Smooth muscle cell (in vitro differentiated cells): ENCODE data around the gene INPP4B. TPM values are rescaled to one million over a fixed set of nuclear protein-coding genes. Genes with fewer than 3 reads are reported as not detected.

Source experiments
- DNase-seq: peaks from one replicate; lab custom pipeline; 2025; ENCODE audit not compliant: unreplicated experiment; lab: John Stamatoyannopoulos, UW
- H2AFZ ChIP-seq: fragments of 200-600 bp; sonication (generic); 2 replicates; pipeline ENCODE4 v1.6.0; 2016; ENCODE audit warnings: antibody characterized with exemption, low read depth, mild to moderate bottlenecking
- H3F3A ChIP-seq: fragments of 200-600 bp; sonication (generic); 2 replicates; pipeline ENCODE4 v1.6.0; 2017; ENCODE audit warnings: antibody characterized with exemption, low read depth
- H3K27ac ChIP-seq: fragments of 200-600 bp; sonication (generic); 2 replicates; pipeline ENCODE4 v1.5.1; 2016; ENCODE audit warnings: low read depth, mild to moderate bottlenecking
- H3K27me3 ChIP-seq: fragments of 200-600 bp; sonication (generic); 2 replicates; pipeline ENCODE4 v1.6.1; 2016; ENCODE audit warnings: low read depth, mild to moderate bottlenecking
- H3K36me3 ChIP-seq: fragments of 200-600 bp; sonication (generic); 2 replicates; pipeline ENCODE4 v1.5.1; 2016; ENCODE audit warnings: low read depth
- H3K4me1 ChIP-seq: fragments of 200-600 bp; sonication (generic); 2 replicates; pipeline ENCODE4 v1.5.1; 2016; ENCODE audit warnings: low read depth
- H3K4me2 ChIP-seq: fragments of 200-600 bp; sonication (generic); 2 replicates; pipeline ENCODE4 v1.6.0; 2016; ENCODE audit warnings: mild to moderate bottlenecking
- H3K4me3 ChIP-seq: fragments of 200-600 bp; sonication (generic); 2 replicates; pipeline ENCODE4 v1.5.1; 2016; ENCODE audit warnings: mild to moderate bottlenecking
- H3K79me2 ChIP-seq: fragments of 200-600 bp; sonication (generic); 2 replicates; pipeline ENCODE4 v1.6.0; 2016; ENCODE audit warnings: low read depth, mild to moderate bottlenecking
- H3K9ac ChIP-seq: fragments of 200-600 bp; sonication (generic); 2 replicates; pipeline ENCODE4 v1.6.0; 2016; ENCODE audit warnings: low read depth
- H3K9me3 ChIP-seq: fragments of 200-600 bp; sonication (generic); replicated peaks from 2 replicates; pipeline ENCODE4 v1.5.1; 2016; ENCODE audit warnings: low read depth
- H4K20me1 ChIP-seq: fragments of 200-600 bp; sonication (generic); 2 replicates; pipeline ENCODE4 v1.6.0; 2016; ENCODE audit warnings: low read depth
- CTCF ChIP-seq: fragments of 200-600 bp; sonication (generic); IDR thresholded peaks from 2 replicates; pipeline ENCODE4 v1.5.1; 2017; ENCODE audit warnings: borderline replicate concordance, mild to moderate bottlenecking, antibody characterized with exemption; ENCODE audit not compliant: insufficient read depth, poor library complexity, severe bottlenecking
- WGBS: methylation state at CpG from one replicate; pipeline ENCODE4 v1.1.7; 2016; ENCODE audit warnings: low lambda C conversion rate; 5-methylcytosine and 5-hydroxymethylcytosine counted together
- polyA plus RNA-seq: library from polyadenylated mRNA; unstranded; fragments of >200 nt; fragmentation: Nextera tagmentation; extraction: Ambion mirVana; gene quantifications from 2 replicates; pipeline ENCODE4 v1.2.1, GENCODE V29; 2016
- total RNA-seq: library from RNA; depleted of rRNA; stranded (reverse); fragments of >200 nt; gene quantifications from 2 replicates; pipeline ENCODE4 v1.2.3, GENCODE V29; 2014

Gene INPP4B
- total and polyA plus RNA-seq, 2 experiments from 2014 or later = 2.0 to 10.9 TPM

- Histone ChIP-seq H3K79me2 (no peaks in the 10 kb centered on the region), H3K4me3 (no peak overlapping the region), H3K36me3 (no peaks in the 10 kb centered on the region), H2AFZ (no peak overlapping the region), H3K4me1 (peaks cover 7% of the 10 kb centered on the region), H3K9me3 (no peaks in the 10 kb centered on the region), H3F3A (no peaks in the 10 kb centered on the region), H3K27me3 (no peaks in the 10 kb centered on the region), H4K20me1 (no peaks in the 10 kb centered on the region), H3K9ac (no peak overlapping the region), H3K4me2 (no peak overlapping the region), H3K27ac (no peak overlapping the region)
- TF ChIP-seq CTCF = no peak
- WGBS = 91% methylated on average over 1 of the region's 1 CpG
- no peak for DNase-seq
Observed at GRCh38 chr4:142427456-142427855, 418.6 kb downstream of the INPP4B start.

GRCh38 chr4:142423861-142424260 is 422.2 kb downstream of the INPP4B start:
- no peaks in the 10 kb centered on the region for H3K27me3 ChIP-seq
- no peaks in the 10 kb centered on the region for H3K36me3 ChIP-seq
- TF ChIP-seq CTCF = no peak
- H3F3A ChIP-seq = no peaks in the 10 kb centered on the region
- H3K9ac ChIP-seq = no peak overlapping the region
- no peak overlapping the region for H3K4me3 ChIP-seq
- 94% methylated on average over 2 of the region's 2 CpGs for WGBS
- H3K79me2 ChIP-seq = no peaks in the 10 kb centered on the region
- H2AFZ ChIP-seq = no peak overlapping the region
- peaks cover 15% of the 10 kb centered on the region for H3K4me1 ChIP-seq
- no peak for DNase-seq
- H3K27ac ChIP-seq = no peak overlapping the region
- no peaks in the 10 kb centered on the region for H4K20me1 ChIP-seq
- H3K9me3 ChIP-seq = no peaks in the 10 kb centered on the region
- H3K4me2 ChIP-seq = no peak overlapping the region

GRCh38 chr4:142420311-142421095 is 425.6 kb downstream of the INPP4B start:
- H3K79me2 ChIP-seq = no peaks in the 10 kb centered on the region
- H3F3A ChIP-seq = no peaks in the 10 kb centered on the region
- no peaks in the 10 kb centered on the region for H4K20me1 ChIP-seq
- no peak overlapping the region for H2AFZ ChIP-seq
- peaks cover 13% of the 10 kb centered on the region for H3K4me1 ChIP-seq
- no peaks in the 10 kb centered on the region for H3K27me3 ChIP-seq
- no peak overlapping the region for H3K4me2 ChIP-seq
- no peak for DNase-seq
- no peak for TF ChIP-seq CTCF
- no peaks in the 10 kb centered on the region for H3K36me3 ChIP-seq
- no peaks in the 10 kb centered on the region for H3K9me3 ChIP-seq
- no peak overlapping the region for H3K9ac ChIP-seq
- H3K4me3 ChIP-seq = no peak overlapping the region
- WGBS = 88% methylated on average over 3 of the region's 3 CpGs
- H3K27ac ChIP-seq = no peak overlapping the region

- Histone ChIP-seq H3K9me3 (no peaks in the 10 kb centered on the region), H4K20me1 (no peaks in the 10 kb centered on the region), H3K4me3 (no peak overlapping the region), H3K4me1 (peaks cover 13% of the 10 kb centered on the region), H3K9ac (no peak overlapping the region), H2AFZ (no peak overlapping the region), H3K4me2 (no peak overlapping the region), H3K36me3 (no peaks in the 10 kb centered on the region), H3K79me2 (no peaks in the 10 kb centered on the region), H3K27me3 (no peaks in the 10 kb centered on the region), H3F3A (no peaks in the 10 kb centered on the region), H3K27ac (no peak overlapping the region)
- 90% methylated on average over 1 of the region's 1 CpG for WGBS
- TF ChIP-seq CTCF = no peak
- DNase-seq = no peak
Observed at GRCh38 chr4:142419712-142420111, 426.4 kb downstream of the INPP4B start.
